ENCODE results near the gene SEPTIN3. TPM values are rescaled to one million over a fixed set of nuclear protein-coding genes. Genes with fewer than 3 reads are reported as not detected.

SEPTIN3 gene
- total and polyA plus RNA-seq, 3 donors from 2014 or later = 1.6 to 2.4 (median 2.2) TPM

GRCh38 chr22:41979423-41980250 lies 10.4 kb downstream of the SEPTIN3 start:
- 81 to 83% methylated on average over 6 to 9 of the region's 9 CpGs for WGBS, 2 donors
- intact Hi-C loops (cut with DNase I; ENCODE audit: low total_unique reads) = no loop called here
- H3K4me1 ChIP-seq = no peaks in the 10 kb centered on the region

DNA sequence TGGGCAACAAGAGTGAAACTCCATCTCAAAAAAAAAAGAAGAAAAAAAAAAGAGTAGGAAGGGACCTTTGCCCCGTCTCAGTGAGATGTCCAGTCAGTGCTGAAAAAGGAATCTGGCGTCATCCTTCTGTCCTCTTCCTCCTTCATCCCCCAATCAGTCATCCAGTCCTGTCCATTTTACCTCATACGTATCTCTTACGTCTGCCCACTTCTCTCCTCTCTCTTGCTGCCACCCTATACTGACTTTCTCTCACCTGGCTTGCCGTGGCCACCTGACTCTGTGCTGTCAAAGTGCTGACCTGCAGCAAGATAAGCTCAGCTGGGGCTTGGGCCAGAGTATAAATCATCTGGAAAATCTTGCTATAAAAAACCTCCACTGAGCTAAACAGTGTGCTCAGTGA lies 13.6 kb downstream of the SEPTIN3 start:
- DNase-seq = no peak
- TF ChIP-seq, protein P1, sequence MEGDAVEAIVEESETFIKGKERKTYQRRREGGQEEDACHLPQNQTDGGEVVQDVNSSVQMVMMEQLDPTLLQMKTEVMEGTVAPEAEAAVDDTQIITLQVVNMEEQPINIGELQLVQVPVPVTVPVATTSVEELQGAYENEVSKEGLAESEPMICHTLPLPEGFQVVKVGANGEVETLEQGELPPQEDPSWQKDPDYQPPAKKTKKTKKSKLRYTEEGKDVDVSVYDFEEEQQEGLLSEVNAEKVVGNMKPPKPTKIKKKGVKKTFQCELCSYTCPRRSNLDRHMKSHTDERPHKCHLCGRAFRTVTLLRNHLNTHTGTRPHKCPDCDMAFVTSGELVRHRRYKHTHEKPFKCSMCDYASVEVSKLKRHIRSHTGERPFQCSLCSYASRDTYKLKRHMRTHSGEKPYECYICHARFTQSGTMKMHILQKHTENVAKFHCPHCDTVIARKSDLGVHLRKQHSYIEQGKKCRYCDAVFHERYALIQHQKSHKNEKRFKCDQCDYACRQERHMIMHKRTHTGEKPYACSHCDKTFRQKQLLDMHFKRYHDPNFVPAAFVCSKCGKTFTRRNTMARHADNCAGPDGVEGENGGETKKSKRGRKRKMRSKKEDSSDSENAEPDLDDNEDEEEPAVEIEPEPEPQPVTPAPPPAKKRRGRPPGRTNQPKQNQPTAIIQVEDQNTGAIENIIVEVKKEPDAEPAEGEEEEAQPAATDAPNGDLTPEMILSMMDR (IDR thresholded peaks at IDR 0.05) = no peak
- TF ChIP-seq POLR2A (IDR thresholded peaks at IDR 0.05) = no peak
- Histone ChIP-seq H3K4me1 (no peaks in the 10 kb centered on the region), H3K36me3 (ENCODE audit: low read depth, missing control alignments) (no peaks in the 10 kb centered on the region), H3K27me3 (no peaks in the 10 kb centered on the region), H3K9me3 (no peaks in the 10 kb centered on the region), H3K4me3 (no peak overlapping the region), H3K27ac (no peak overlapping the region)
- WGBS, 2 donors = 66 to 72% methylated on average over 5 of the region's 5 CpGs
- intact Hi-C loops (cut with DNase I; ENCODE audit: low total_unique reads) = no loop called here

More at GRCh38 chr22:41979423-41980250, 10.4 kb downstream of the SEPTIN3 start:
- Histone ChIP-seq H3K27me3 (no peaks in the 10 kb centered on the region), H3K9me3 (no peaks in the 10 kb centered on the region), H3K36me3 (ENCODE audit: low read depth, missing control alignments) (no peaks in the 10 kb centered on the region), H3K4me3 (no peak overlapping the region), H3K27ac (no peak overlapping the region)
- no peak for DNase-seq
- TF ChIP-seq, protein P1 (IDR thresholded peaks at IDR 0.05) = no peak
- TF ChIP-seq POLR2A (IDR thresholded peaks at IDR 0.05) = no peak

GRCh38 chr22:41983513-41984405 lies 14.5 kb downstream of the SEPTIN3 start:
- Histone ChIP-seq H3K4me3 (no peak overlapping the region), H3K4me1 (no peaks in the 10 kb centered on the region), H3K27ac (no peak overlapping the region), H3K36me3 (ENCODE audit: low read depth, missing control alignments) (no peaks in the 10 kb centered on the region), H3K9me3 (no peaks in the 10 kb centered on the region), H3K27me3 (no peaks in the 10 kb centered on the region)
- intact Hi-C loops (cut with DNase I; ENCODE audit: low total_unique reads) = no loop called here
- TF ChIP-seq, protein P1 (IDR thresholded peaks at IDR 0.05) = no peak
- no peak for TF ChIP-seq POLR2A (IDR thresholded peaks at IDR 0.05)
- DNase-seq = no peak
- 81 to 92% methylated on average over 6 of the region's 6 CpGs for WGBS, 2 donors

DNA sequence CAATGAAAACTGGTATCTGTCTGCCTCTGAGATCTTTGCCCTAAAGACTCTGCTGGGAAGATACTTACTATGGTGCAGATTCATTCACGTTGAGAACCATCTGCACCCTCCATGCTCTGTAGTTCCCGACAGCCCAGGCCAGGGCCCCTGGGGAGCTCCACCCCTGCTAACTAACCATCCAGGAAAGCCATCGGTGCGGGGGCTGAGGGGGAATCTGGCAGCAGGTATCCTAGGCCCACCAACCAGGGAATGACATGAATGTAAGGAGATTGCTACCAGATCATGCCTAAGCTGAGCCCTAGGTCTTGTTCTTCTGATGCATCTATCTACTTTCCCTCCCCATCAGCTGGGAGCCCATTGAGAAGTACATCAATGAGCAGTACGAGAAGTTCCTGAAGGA lies 18.0 kb downstream of the SEPTIN3 start:
- no peaks in the 10 kb centered on the region for H3K36me3 ChIP-seq (ENCODE audit: low read depth, missing control alignments)
- H3K9me3 ChIP-seq = no peaks in the 10 kb centered on the region
- no peaks in the 10 kb centered on the region for H3K4me1 ChIP-seq
- WGBS, 2 donors = 93 to 96% methylated on average over 5 of the region's 5 CpGs
- no peak for DNase-seq
- H3K27ac ChIP-seq = no peak overlapping the region
- TF ChIP-seq, protein P1 (IDR thresholded peaks at IDR 0.05) = no peak
- no peak for TF ChIP-seq POLR2A (IDR thresholded peaks at IDR 0.05)
- no peak overlapping the region for H3K4me3 ChIP-seq
- H3K27me3 ChIP-seq = no peaks in the 10 kb centered on the region
- intact Hi-C loops (cut with DNase I; ENCODE audit: low total_unique reads) = no loop called here
